HCT116 (cell line): ENCODE results near the gene ZNF84. TPM values are rescaled to one million over a fixed set of nuclear protein-coding genes. Genes with fewer than 3 reads are reported as not detected.

Experiments
- ATAC-seq: fragments of 200-7000 bp; cut with Tn5 transposase; 2 replicates; pipeline ENCODE4 v1.9.1; 2020; ENCODE audit warnings: mild to moderate bottlenecking, moderate library complexity
- BruUV-seq: library from RNA; stranded (reverse); fragments of 400-500 nt; replicated peaks from 2 replicates; lab custom pipeline; 2021; lab: Mats Ljungman, UMichigan
- CTCF ChIA-PET: fragments of 300-600 bp; sonication (Branson Sonifier 250); formaldehyde crosslinking; loops from one replicate; lab custom pipeline; 2021; ENCODE audit warnings: antibody characterized with exemption; lab: Charles Lee
- POLR2A ChIA-PET: fragments of 300-600, 350-600 bp; sonication (Branson Sonifier 250); formaldehyde crosslinking; loops from one replicate; lab custom pipeline; 2021; ENCODE audit warnings: antibody characterized with exemption; lab: Charles Lee
- RAD21 ChIA-PET, 2 experiments: fragments of 300-600 bp; sonication (Branson Sonifier 250); formaldehyde crosslinking; loops; one replicate each; lab custom pipeline; 2023; ENCODE audit warnings: low total read pairs in 2 of 2; ENCODE audit not compliant: uncharacterized antibody in 2 of 2, unreplicated experiment in 2 of 2, low non-redundant PET in 1 of 2; lab: Charles Lee
- DNase-seq: peaks from one replicate; pipeline ENCODE4 v3.0.0-alpha.2; 2010; ENCODE audit warnings: low read depth, low spot score
- H2AFZ ChIP-seq: fragments of 200-600 bp; shearing (Covaris generic), sonication (generic); 2 replicates; pipeline ENCODE4 v1.6.1; 2017; ENCODE audit warnings: low read depth, mixed run types, mixed read lengths, antibody characterized with exemption, low read length; ENCODE audit not compliant: poor library complexity, severe bottlenecking
- H3K27ac ChIP-seq: 2 replicates; pipeline ENCODE4 v1.5.1; 2012; ENCODE audit warnings: low read depth, low read length
- H3K27me3 ChIP-seq: fragments of 200-600 bp; sonication (generic); 2 replicates; pipeline ENCODE4 v1.6.1; 2016; ENCODE audit warnings: mixed run types, low read length, mixed read lengths; ENCODE audit not compliant: insufficient read depth
- H3K36me3 ChIP-seq, 2 experiments: fragments of 200-500 bp in 1 of 2; fragments of 200-600 bp in 1 of 2; sonication (Bioruptor generic) in 1 of 2; sonication (generic) in 1 of 2; 2 replicates each; pipeline versions ENCODE4 v1.5.1 to v1.6.1; 2014 to 2016; ENCODE audit warnings: low read length in 2 of 2, inconsistent platforms in 1 of 2, mixed read lengths in 1 of 2, mixed run types in 1 of 2; ENCODE audit not compliant: insufficient read depth in 2 of 2, control insufficient read depth in 1 of 2
- H3K4me1 ChIP-seq, 2 experiments: fragments of 200-600 bp in 1 of 2; sonication (generic) in 1 of 2; 2 replicates each; pipeline versions ENCODE4 v1.5.1 to v1.6.1; 2012 to 2017; ENCODE audit warnings: low read length in 2 of 2, inconsistent platforms in 1 of 2, mild to moderate bottlenecking in 1 of 2, mixed read lengths in 1 of 2, mixed run types in 1 of 2, moderate library complexity in 1 of 2; ENCODE audit not compliant: insufficient read depth in 2 of 2, control insufficient read depth in 1 of 2
- H3K4me2 ChIP-seq: fragments of 200-600 bp; sonication (generic); 2 replicates; pipeline ENCODE4 v1.6.1; 2017; ENCODE audit warnings: mixed run types, low read length, mixed read lengths
- H3K4me3 ChIP-seq, 2 experiments: fragments of 200-600 bp in 1 of 2; sonication (generic) in 1 of 2; replicated peaks in 1 of 2; 2 replicates each; pipeline ENCODE4 v1.5.1; 2011 to 2016; ENCODE audit warnings: low read length in 2 of 2, control low read depth in 1 of 2, low read depth in 1 of 2, mild to moderate bottlenecking in 1 of 2, mixed read lengths in 1 of 2, mixed run types in 1 of 2
- H3K79me2 ChIP-seq: fragments of 200-600 bp; sonication (generic); 2 replicates; pipeline ENCODE4 v1.6.1; 2017; ENCODE audit warnings: mild to moderate bottlenecking, mixed run types, low read length, moderate library complexity, mixed read lengths; ENCODE audit not compliant: insufficient read depth
- H3K9ac ChIP-seq: fragments of 200-600 bp; sonication (generic); 2 replicates; pipeline ENCODE4 v1.6.1; 2016; ENCODE audit warnings: low read length, mixed read lengths
- H3K9me2 ChIP-seq: fragments of 200-600 bp; sonication (generic), shearing (Covaris generic); 2 replicates; pipeline ENCODE4 v1.6.1; 2017; ENCODE audit warnings: mixed run types, mild to moderate bottlenecking, moderate library complexity; ENCODE audit not compliant: insufficient read depth
- H3K9me3 ChIP-seq, 2 experiments: fragments of 200-500 bp in 1 of 2; fragments of 200-600 bp in 1 of 2; sonication (Bioruptor generic) in 1 of 2; sonication (generic) in 1 of 2; 2 replicates each; pipeline ENCODE4 v1.6.1; 2014 to 2017; ENCODE audit warnings: low read length in 2 of 2, mixed read lengths in 2 of 2, inconsistent platforms in 1 of 2, low read depth in 1 of 2, mild to moderate bottlenecking in 1 of 2, mixed run types in 1 of 2, moderate library complexity in 1 of 2; ENCODE audit not compliant: control insufficient read depth in 1 of 2, insufficient read depth in 1 of 2
- H4K20me1 ChIP-seq: fragments of 200-600 bp; sonication (generic), shearing (Covaris generic); 2 replicates; pipeline ENCODE4 v1.6.1; 2017; ENCODE audit warnings: mixed run types, mild to moderate bottlenecking, moderate library complexity; ENCODE audit not compliant: insufficient read depth
- CBX3 ChIP-seq: IDR thresholded peaks from 2 replicates; pipeline ENCODE4 v1.6.1; 2012; ENCODE audit warnings: low read depth
- CEBPB ChIP-seq: IDR thresholded peaks from 2 replicates; pipeline ENCODE4 v1.6.1; 2012; ENCODE audit warnings: low read depth
- CTCF ChIP-seq, 3 experiments: fragments of 200-600 bp in 1 of 3; sonication (generic) in 1 of 3; IDR thresholded peaks in 2 of 3; conservative IDR thresholded peaks in 1 of 3; 2 replicates each; pipeline ENCODE4 v1.5.1; 2012 to 2017; ENCODE audit warnings: low read depth in 2 of 3, low read length in 2 of 3, antibody characterized with exemption in 1 of 3, borderline replicate concordance in 1 of 3, control low read depth in 1 of 3, mild to moderate bottlenecking in 1 of 3, mixed read lengths in 1 of 3, mixed run types in 1 of 3, moderate library complexity in 1 of 3; ENCODE audit not compliant: insufficient read depth in 1 of 3
- EGR1 ChIP-seq: IDR thresholded peaks from 2 replicates; pipeline ENCODE4 v1.6.1; 2012; ENCODE audit warnings: low read depth
- EZH2phosphoT487 ChIP-seq: fragments of 200-600 bp; IDR thresholded peaks from 2 replicates; pipeline ENCODE4 v1.6.1; 2018; ENCODE audit warnings: antibody characterized with exemption, borderline replicate concordance
- FOSL1 ChIP-seq: IDR thresholded peaks from 2 replicates; pipeline ENCODE4 v1.6.1; 2012; ENCODE audit warnings: low read depth
- JUND ChIP-seq: IDR thresholded peaks from 2 replicates; pipeline ENCODE4 v1.6.1; 2012
- MAX ChIP-seq: IDR thresholded peaks from 2 replicates; pipeline ENCODE4 v1.6.1; 2012
- POLR2A ChIP-seq: IDR thresholded peaks from 2 replicates; pipeline ENCODE4 v1.7.0; 2011; ENCODE audit warnings: borderline replicate concordance; ENCODE audit not compliant: insufficient read depth, insufficient read length; ENCODE audit errors: extremely low read depth
- POLR2AphosphoS5 ChIP-seq: IDR thresholded peaks from 2 replicates; pipeline ENCODE4 v1.6.1; 2011; ENCODE audit warnings: mild to moderate bottlenecking, low read depth, low read length, moderate library complexity
- RAD21 ChIP-seq: IDR thresholded peaks from 2 replicates; pipeline ENCODE4 v1.6.1; 2012; ENCODE audit warnings: low read depth, mild to moderate bottlenecking
- SIN3A ChIP-seq: IDR thresholded peaks from 2 replicates; pipeline ENCODE4 v1.6.1; 2012; ENCODE audit warnings: low read depth
- SRF ChIP-seq: IDR thresholded peaks from 2 replicates; pipeline ENCODE4 v1.6.1; 2012; ENCODE audit warnings: low read depth
- ZFX ChIP-seq: fragments of 450-650 bp; IDR thresholded peaks from 2 replicates; pipeline ENCODE4 v1.6.1; 2017
- intact Hi-C: fragments of 100-400 bp; cut with micrococcal nuclease; formaldehyde crosslinking; loops from 2 replicates; pipeline ENCODE4 v1.10.0; 2022
- total RNA-seq: library from RNA; stranded (reverse); gene quantifications from one replicate; pipeline ENCODE4 v1.2.1, GENCODE V29; 2021; ENCODE audit not compliant: unreplicated experiment
- TF ChIP-seq, protein P1 (sequence below): IDR thresholded peaks from 2 replicates; pipeline ENCODE4 v1.6.1; 2012

The ZNF84 gene
- total RNA-seq, 1 experiment from 2014 or later = 9.8 TPM

DNA sequence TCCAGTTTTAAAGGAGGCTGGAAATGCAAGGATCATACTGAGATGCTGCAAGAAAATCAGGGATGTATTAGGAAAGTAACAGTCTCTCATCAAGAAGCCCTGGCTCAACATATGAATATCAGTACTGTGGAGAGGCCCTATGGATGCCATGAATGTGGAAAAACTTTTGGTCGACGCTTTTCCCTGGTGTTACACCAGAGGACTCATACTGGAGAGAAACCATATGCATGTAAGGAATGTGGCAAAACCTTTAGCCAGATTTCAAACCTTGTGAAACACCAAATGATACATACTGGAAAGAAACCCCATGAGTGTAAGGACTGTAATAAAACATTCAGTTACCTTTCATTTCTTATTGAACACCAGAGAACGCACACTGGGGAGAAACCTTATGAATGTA is 68.3 kb downstream of the ZNF84 start:
- BruUV-seq = no TSS peak
- no peak for DNase-seq
- CTCF ChIA-PET = no interaction called here

More for the DNA sequence above, 68.3 kb downstream of the ZNF84 start:
- Histone ChIP-seq H3K36me3 (no peaks in the 10 kb centered on the region), H4K20me1 (no peaks in the 10 kb centered on the region), H2AFZ (no peak overlapping the region), H3K27ac (no peak overlapping the region), H3K27me3 (no peaks in the 10 kb centered on the region), H3K4me2 (no peak overlapping the region), H3K4me1 (no peaks in the 10 kb centered on the region), H3K9me2 (no peaks in the 10 kb centered on the region), H3K79me2 (no peaks in the 10 kb centered on the region), H3K9ac (no peak overlapping the region), H3K9me3 (peaks cover 31 to 58% of the 10 kb centered on the region in 2 experiments; a peak in 3 of 4 replicates), H3K4me3 (no peak overlapping the region)
- intact Hi-C loops = no loop called here
- ChIA-PET RAD21 (no interaction called here), POLR2A (no interaction called here)
- no peak for TF ChIP-seq RAD21
- TF ChIP-seq EGR1 = no peak
- TF ChIP-seq EZH2phosphoT487 = no peak
- TF ChIP-seq SIN3A = no peak
- no peak for TF ChIP-seq CTCF (IDR thresholded peaks at IDR 0.05 in 2 of 3, conservative IDR thresholded peaks at IDR 0.05 in 1 of 3; ENCODE audit: borderline replicate concordance in 1 of 3, insufficient read depth in 1 of 3, low read depth in 2 of 3, low read length in 2 of 3)
- TF ChIP-seq CBX3 = no peak
- TF ChIP-seq FOSL1 = no peak
- no peak for TF ChIP-seq ZFX
- no peak for TF ChIP-seq JUND
- TF ChIP-seq CEBPB = no peak
- TF ChIP-seq, protein P1, sequence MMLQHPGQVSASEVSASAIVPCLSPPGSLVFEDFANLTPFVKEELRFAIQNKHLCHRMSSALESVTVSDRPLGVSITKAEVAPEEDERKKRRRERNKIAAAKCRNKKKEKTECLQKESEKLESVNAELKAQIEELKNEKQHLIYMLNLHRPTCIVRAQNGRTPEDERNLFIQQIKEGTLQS = no peak
- no peak for TF ChIP-seq POLR2AphosphoS5
- TF ChIP-seq POLR2A = no peak
- no peak for TF ChIP-seq MAX
- TF ChIP-seq SRF = no peak
- no peak for ATAC-seq
